ENCODE measurements around the gene TMEM219.
"Not testable (repeated sequence)": the region's sequence is repeated elsewhere in the genome, so short reads cannot be mapped to it uniquely, and the experiment has no call there.

The TMEM219 gene

GRCh38 chr16:29996766-29997250 is 34.9 kb downstream of the TMEM219 start:
- no peak for DNase-seq

GRCh38 chr16:29999605-30000004 is 37.7 kb downstream of the TMEM219 start:
- no peak for DNase-seq

- DNase-seq: no peak
Measured at GRCh38 chr16:30000735-30001631, 39.1 kb downstream of the TMEM219 start.

- DNase-seq: no peak
Measured at GRCh38 chr16:30002614-30003346, 40.9 kb downstream of the TMEM219 start.

- no peak for DNase-seq
Measured at GRCh38 chr16:30003670-30004423, 42.0 kb downstream of the TMEM219 start.

- DNase-seq: no peak
Measured at GRCh38 chr16:30004424-30004776, 42.5 kb downstream of the TMEM219 start.

GRCh38 chr16:30004811-30005242 is 42.9 kb downstream of the TMEM219 start:
- no peak for DNase-seq

GRCh38 chr16:30005341-30006094 is 43.6 kb downstream of the TMEM219 start:
- DNase-seq: peak; percentile 15

- DNase-seq: no peak
Measured at GRCh38 chr16:30006095-30006473, 44.2 kb downstream of the TMEM219 start.

- DNase-seq: no peak
Measured at GRCh38 chr16:30006659-30007377, 44.9 kb downstream of the TMEM219 start.

GRCh38 chr16:30007378-30007895 is 45.6 kb downstream of the TMEM219 start:
- DNase-seq: no peak

- no peak for DNase-seq
Measured at GRCh38 chr16:30009085-30009862, 47.4 kb downstream of the TMEM219 start.

GRCh38 chr16:30009990-30010843 is 48.3 kb downstream of the TMEM219 start:
- DNase-seq: no peak

- no peak for DNase-seq
Measured at GRCh38 chr16:30010844-30011713, 49.2 kb downstream of the TMEM219 start, which contains the start of gene DOC2A. Gene DOC2A (minus strand): TSS chr16:30011027. CDS start chr16:30010222, 805 bp downstream.

GRCh38 chr16:30011714-30012504 is 50.0 kb downstream of the TMEM219 start:
- no peak for DNase-seq

GRCh38 chr16:30012598-30012997 is 50.7 kb downstream of the TMEM219 start:
- not testable (repeated sequence) for DNase-seq

GRCh38 chr16:30015450-30015849 is 53.6 kb downstream of the TMEM219 start:
- not testable (repeated sequence) for DNase-seq
